ENCODE results near the gene LMO2. TPM values are rescaled to one million over a fixed set of nuclear protein-coding genes. Genes with fewer than 3 reads are reported as not detected.
"Not testable (repeated sequence)": the region's sequence is repeated elsewhere in the genome, so short reads cannot be mapped to it uniquely, and the experiment has no call there.

Gene LMO2
- total RNA-seq, 1 donor from 2014 or later: 16.7 TPM

GRCh38 chr11:33848717-33849390 lies 43.0 kb downstream of the LMO2 start:
- Histone ChIP-seq H3K4me3 (ENCODE audit: low read length in 3 of 3) (no peak overlapping the region), H3K36me3 (ENCODE audit: control insufficient read depth in 3 of 3, insufficient read depth in 3 of 3, low read length in 3 of 3) (no peaks in the 10 kb centered on the region), H3K9ac (ENCODE audit: low read depth in 1 of 3, low read length in 3 of 3) (no peak overlapping the region), H3K4me1 (ENCODE audit: control insufficient read depth in 3 of 3, insufficient read depth in 3 of 3, low read length in 3 of 3) (no peaks in the 10 kb centered on the region), H3K27me3 (ENCODE audit: control insufficient read depth in 3 of 3, insufficient read depth in 3 of 3, low read length in 3 of 3) (no peaks in the 10 kb centered on the region), H3K27ac (ENCODE audit: low read depth, low read length) (no peak overlapping the region), H3K9me3 (ENCODE audit: control insufficient read depth in 3 of 3, low read length in 3 of 3) (no peaks in the 10 kb centered on the region)

- Histone ChIP-seq H3K27ac (ENCODE audit: low read depth, low read length) (no peak overlapping the region), H3K27me3 (ENCODE audit: control insufficient read depth in 3 of 3, insufficient read depth in 3 of 3, low read length in 3 of 3) (peaks cover 2 to 4% (median 2%) of the 10 kb centered on the region in 3 donors), H3K36me3 (ENCODE audit: control insufficient read depth in 3 of 3, insufficient read depth in 3 of 3, low read length in 3 of 3) (no peaks in the 10 kb centered on the region), H3K4me3 (ENCODE audit: low read length in 3 of 3) (no peak overlapping the region), H3K9me3 (ENCODE audit: control insufficient read depth in 3 of 3, low read length in 3 of 3) (no peaks in the 10 kb centered on the region), H3K9ac (ENCODE audit: low read depth in 1 of 3, low read length in 3 of 3) (no peak overlapping the region), H3K4me1 (ENCODE audit: control insufficient read depth in 3 of 3, insufficient read depth in 3 of 3, low read length in 3 of 3) (no peaks in the 10 kb centered on the region)
Measured at GRCh38 chr11:33847251-33847650, 44.6 kb downstream of the LMO2 start.

- no peaks in the 10 kb centered on the region for H3K36me3 ChIP-seq (ENCODE audit: control insufficient read depth in 3 of 3, insufficient read depth in 3 of 3, low read length in 3 of 3)
- H3K27ac ChIP-seq (ENCODE audit: low read depth, low read length): no peak overlapping the region
- no peaks in the 10 kb centered on the region for H3K9me3 ChIP-seq (ENCODE audit: control insufficient read depth in 3 of 3, low read length in 3 of 3)
Measured at GRCh38 chr11:33844236-33844635, 47.6 kb downstream of the LMO2 start.

GRCh38 chr11:33843018-33843417 lies 48.9 kb downstream of the LMO2 start:
- H3K36me3 ChIP-seq (ENCODE audit: control insufficient read depth in 3 of 3, insufficient read depth in 3 of 3, low read length in 3 of 3): no peaks in the 10 kb centered on the region
- no peak overlapping the region for H3K27ac ChIP-seq (ENCODE audit: low read depth, low read length)
- H3K9me3 ChIP-seq (ENCODE audit: control insufficient read depth in 3 of 3, low read length in 3 of 3): no peaks in the 10 kb centered on the region
- peaks cover 3 to 10% (median 4%) of the 10 kb centered on the region in 3 donors for H3K27me3 ChIP-seq (ENCODE audit: control insufficient read depth in 3 of 3, insufficient read depth in 3 of 3, low read length in 3 of 3)
- no peaks in the 10 kb centered on the region for H3K4me1 ChIP-seq (ENCODE audit: control insufficient read depth in 3 of 3, insufficient read depth in 3 of 3, low read length in 3 of 3)
- no peak overlapping the region for H3K9ac ChIP-seq (ENCODE audit: low read depth in 1 of 3, low read length in 3 of 3)
- no peak overlapping the region for H3K4me3 ChIP-seq (ENCODE audit: low read length in 3 of 3)

More at GRCh38 chr11:33844236-33844635, 47.6 kb downstream of the LMO2 start:
- Histone ChIP-seq H3K4me1 (ENCODE audit: control insufficient read depth in 3 of 3, insufficient read depth in 3 of 3, low read length in 3 of 3) (no peaks in the 10 kb centered on the region), H3K27me3 (ENCODE audit: control insufficient read depth in 3 of 3, insufficient read depth in 3 of 3, low read length in 3 of 3) (peaks cover 3 to 10% (median 4%) of the 10 kb centered on the region in 3 donors), H3K9ac (ENCODE audit: low read depth in 1 of 3, low read length in 3 of 3) (no peak overlapping the region), H3K4me3 (ENCODE audit: low read length in 3 of 3) (no peak overlapping the region)

- Histone ChIP-seq H3K9ac (ENCODE audit: low read depth in 1 of 3, low read length in 3 of 3) (no peak overlapping the region), H3K4me3 (ENCODE audit: low read length in 3 of 3) (no peak overlapping the region), H3K27me3 (ENCODE audit: control insufficient read depth in 3 of 3, insufficient read depth in 3 of 3, low read length in 3 of 3) (peaks cover 3 to 10% (median 4%) of the 10 kb centered on the region in 3 donors), H3K9me3 (ENCODE audit: control insufficient read depth in 3 of 3, low read length in 3 of 3) (no peaks in the 10 kb centered on the region), H3K36me3 (ENCODE audit: control insufficient read depth in 3 of 3, insufficient read depth in 3 of 3, low read length in 3 of 3) (no peaks in the 10 kb centered on the region), H3K4me1 (ENCODE audit: control insufficient read depth in 3 of 3, insufficient read depth in 3 of 3, low read length in 3 of 3) (no peaks in the 10 kb centered on the region), H3K27ac (ENCODE audit: low read depth, low read length) (no peak overlapping the region)
Measured at GRCh38 chr11:33842236-33842915, 49.5 kb downstream of the LMO2 start.

- not testable (repeated sequence) for H3K4me3 ChIP-seq (ENCODE audit: low read length in 3 of 3); H3K9ac ChIP-seq (ENCODE audit: low read depth in 1 of 3, low read length in 3 of 3); H3K27ac ChIP-seq (ENCODE audit: low read depth, low read length); H3K4me1 ChIP-seq (ENCODE audit: control insufficient read depth in 3 of 3, insufficient read depth in 3 of 3, low read length in 3 of 3); H3K9me3 ChIP-seq (ENCODE audit: control insufficient read depth in 3 of 3, low read length in 3 of 3); H3K36me3 ChIP-seq (ENCODE audit: control insufficient read depth in 3 of 3, insufficient read depth in 3 of 3, low read length in 3 of 3)
- peaks cover 3 to 10% (median 4%) of the 10 kb centered on the region in 3 donors for H3K27me3 ChIP-seq (ENCODE audit: control insufficient read depth in 3 of 3, insufficient read depth in 3 of 3, low read length in 3 of 3)
Measured at GRCh38 chr11:33838234-33838633, 53.6 kb downstream of the LMO2 start.

- H3K9me3 ChIP-seq (ENCODE audit: control insufficient read depth in 3 of 3, low read length in 3 of 3); H3K9ac ChIP-seq (ENCODE audit: low read depth in 1 of 3, low read length in 3 of 3); H3K27me3 ChIP-seq (ENCODE audit: control insufficient read depth in 3 of 3, insufficient read depth in 3 of 3, low read length in 3 of 3); H3K27ac ChIP-seq (ENCODE audit: low read depth, low read length); H3K4me1 ChIP-seq (ENCODE audit: control insufficient read depth in 3 of 3, insufficient read depth in 3 of 3, low read length in 3 of 3); H3K36me3 ChIP-seq (ENCODE audit: control insufficient read depth in 3 of 3, insufficient read depth in 3 of 3, low read length in 3 of 3); H3K4me3 ChIP-seq (ENCODE audit: low read length in 3 of 3): not testable (repeated sequence)
Measured at GRCh38 chr11:33837334-33837733, 54.5 kb downstream of the LMO2 start.

- Histone ChIP-seq H3K36me3 (ENCODE audit: control insufficient read depth in 3 of 3, insufficient read depth in 3 of 3, low read length in 3 of 3) (no peaks in the 10 kb centered on the region), H3K4me1 (ENCODE audit: control insufficient read depth in 3 of 3, insufficient read depth in 3 of 3, low read length in 3 of 3) (no peaks in the 10 kb centered on the region), H3K27ac (ENCODE audit: low read depth, low read length) (no peak overlapping the region), H3K27me3 (ENCODE audit: control insufficient read depth in 3 of 3, insufficient read depth in 3 of 3, low read length in 3 of 3) (peaks cover 0 to 6% (median 0%) of the 10 kb centered on the region in 3 donors), H3K9me3 (ENCODE audit: control insufficient read depth in 3 of 3, low read length in 3 of 3) (no peaks in the 10 kb centered on the region), H3K4me3 (ENCODE audit: low read length in 3 of 3) (no peak overlapping the region), H3K9ac (ENCODE audit: low read depth in 1 of 3, low read length in 3 of 3) (no peak overlapping the region)
Measured at GRCh38 chr11:33835143-33835878, 56.6 kb downstream of the LMO2 start.

GRCh38 chr11:33832676-33833075 lies 59.2 kb downstream of the LMO2 start:
- Histone ChIP-seq H3K9me3 (ENCODE audit: control insufficient read depth in 3 of 3, low read length in 3 of 3) (no peaks in the 10 kb centered on the region), H3K36me3 (ENCODE audit: control insufficient read depth in 3 of 3, insufficient read depth in 3 of 3, low read length in 3 of 3) (no peaks in the 10 kb centered on the region), H3K4me3 (ENCODE audit: low read length in 3 of 3) (no peak overlapping the region), H3K27me3 (ENCODE audit: control insufficient read depth in 3 of 3, insufficient read depth in 3 of 3, low read length in 3 of 3) (peaks cover 8 to 25% (median 10%) of the 10 kb centered on the region in 3 donors), H3K4me1 (ENCODE audit: control insufficient read depth in 3 of 3, insufficient read depth in 3 of 3, low read length in 3 of 3) (peaks cover 6 to 8% (median 8%) of the 10 kb centered on the region in 3 donors), H3K9ac (ENCODE audit: low read depth in 1 of 3, low read length in 3 of 3) (no peak overlapping the region), H3K27ac (ENCODE audit: low read depth, low read length) (no peak overlapping the region)

Measured in skeletal muscle tissue (tissue), 4 donors.